Measurements from ENCODE around the gene RNU4-1.

GRCh38 chr12:120254809-120255208 lies 38.2 kb downstream of the RNU4-1 start:
- TF ChIP-seq CTCF (IDR thresholded peaks at IDR 0.05; ENCODE audit: low read length) (no peak), EZH2phosphoT487 (IDR thresholded peaks at IDR 0.05; ENCODE audit: low read length) (no peak)
